ENCODE measurements around the gene DYRK2. TPM values are rescaled to one million over a fixed set of nuclear protein-coding genes. Genes with fewer than 3 reads are reported as not detected.
A peak's percentile ranks its signal among the peaks of the same experiment; 100 is the strongest.

The DYRK2 gene
- total RNA-seq, 1 donor from 2014 or later = 79.9 TPM

- no peak for DNase-seq
Observed at GRCh38 chr12:67646775-67647174, 1.8 kb upstream of the DYRK2 start.

GRCh38 chr12:67647181-67647798 is 1.3 kb upstream of the DYRK2 start:
- DNase-seq = peak; percentile 45

- DNase-seq = peak; percentile 97
Observed at GRCh38 chr12:67647799-67648520, 585 bp upstream of the DYRK2 start.

DNA sequence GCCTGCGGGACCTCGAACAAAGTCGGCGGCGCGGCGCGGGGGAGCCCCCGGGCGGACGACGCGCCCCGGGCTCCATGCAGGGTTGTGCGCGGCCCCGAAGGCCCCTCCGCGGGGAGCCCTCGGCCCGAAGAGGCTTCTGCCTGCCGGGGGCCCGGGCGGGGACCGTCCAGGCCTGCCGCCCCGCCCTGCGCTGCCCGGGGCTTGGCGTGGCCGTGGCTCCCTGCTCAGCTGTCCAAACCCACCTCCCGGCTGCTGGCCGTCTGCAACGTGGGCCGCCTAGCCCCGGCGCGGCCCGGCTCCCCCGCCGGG is 670 bp downstream of the DYRK2 start:
- DNase-seq = peak; percentile 51

- DNase-seq = peak; percentile 63
Observed at GRCh38 chr12:67649570-67650387, 1.2 kb downstream of the DYRK2 start.

DNA sequence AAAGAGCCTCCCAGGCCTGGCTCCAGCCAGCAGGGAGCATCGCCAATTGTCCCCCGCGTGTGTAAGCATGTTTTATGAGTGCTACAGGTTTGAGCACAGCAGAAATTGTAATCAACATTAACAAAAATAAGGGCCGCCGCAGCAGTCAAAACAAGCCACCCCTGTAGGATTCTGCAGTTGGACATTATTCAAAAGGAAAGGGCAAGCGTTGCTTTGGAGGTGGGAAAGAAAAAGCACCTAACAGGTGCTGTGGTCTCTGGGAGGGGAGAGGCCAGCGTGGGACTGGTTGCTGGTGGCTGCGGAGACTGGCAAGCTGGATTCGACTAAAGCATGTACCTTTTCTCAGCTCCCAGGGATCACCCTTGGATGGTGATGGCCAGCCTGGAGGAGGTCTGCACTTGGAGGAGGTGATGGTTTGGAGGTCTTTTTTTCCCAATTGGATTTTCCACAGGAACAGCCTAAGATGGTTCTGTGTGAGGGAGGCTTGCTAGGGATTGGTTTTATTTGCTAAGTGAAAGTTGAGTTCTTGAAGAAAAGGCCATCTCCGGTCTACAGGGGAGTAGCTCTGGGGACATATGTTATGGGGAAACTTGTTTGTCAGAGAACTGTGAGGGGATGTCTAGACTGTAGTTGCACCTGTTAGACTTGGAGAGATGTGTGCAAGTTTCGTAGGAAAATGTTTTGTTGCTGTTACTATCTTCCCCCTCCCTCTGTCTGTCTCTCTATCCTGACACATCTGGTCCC is 2.0 kb downstream of the DYRK2 start:
- peak; percentile 38 for DNase-seq

GRCh38 chr12:67651132-67651695 is 2.7 kb downstream of the DYRK2 start:
- peak; percentile 50 for DNase-seq

DNA sequence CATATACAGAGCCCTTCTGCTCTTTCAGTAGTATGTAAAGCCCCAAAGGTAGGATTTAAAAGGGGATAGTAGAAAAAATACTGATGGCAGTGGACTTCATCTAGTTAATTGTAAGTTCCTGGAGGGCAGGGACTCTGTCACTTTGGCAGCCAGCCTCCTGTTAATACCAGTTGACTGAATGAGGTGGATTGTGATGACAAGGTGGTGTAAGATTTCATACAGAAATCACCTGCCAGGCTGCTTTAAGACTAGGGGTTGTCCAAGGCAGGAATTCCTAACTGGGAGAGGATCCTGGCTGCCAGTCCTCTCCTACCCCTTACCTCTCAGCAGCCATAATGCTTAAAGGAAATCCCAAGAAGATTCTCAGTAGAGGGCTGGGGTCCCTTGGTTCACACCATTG is 7.3 kb downstream of the DYRK2 start:
- no peak for DNase-seq

DNA sequence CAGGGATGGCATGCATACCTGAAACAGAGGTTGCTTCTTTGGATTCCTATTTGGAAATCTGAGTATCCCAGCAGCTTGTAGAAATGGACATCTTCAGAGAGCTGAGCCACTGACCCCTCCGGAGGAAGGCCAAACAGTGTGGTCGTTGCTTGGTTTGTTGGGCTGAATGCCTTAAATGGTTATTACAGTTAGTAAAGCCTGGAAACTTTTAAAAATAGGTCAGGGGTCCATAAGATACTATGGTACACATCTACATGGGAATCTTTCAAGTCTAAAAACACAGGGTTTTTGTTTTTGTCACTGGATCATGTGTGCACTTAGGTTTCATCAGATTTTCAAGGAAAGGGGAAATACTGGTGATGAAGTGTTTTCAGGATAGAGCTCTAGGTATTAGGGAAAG is 7.7 kb downstream of the DYRK2 start:
- DNase-seq = no peak

GRCh38 chr12:67658486-67658885 is 9.9 kb downstream of the DYRK2 start:
- no peak for DNase-seq

DNA sequence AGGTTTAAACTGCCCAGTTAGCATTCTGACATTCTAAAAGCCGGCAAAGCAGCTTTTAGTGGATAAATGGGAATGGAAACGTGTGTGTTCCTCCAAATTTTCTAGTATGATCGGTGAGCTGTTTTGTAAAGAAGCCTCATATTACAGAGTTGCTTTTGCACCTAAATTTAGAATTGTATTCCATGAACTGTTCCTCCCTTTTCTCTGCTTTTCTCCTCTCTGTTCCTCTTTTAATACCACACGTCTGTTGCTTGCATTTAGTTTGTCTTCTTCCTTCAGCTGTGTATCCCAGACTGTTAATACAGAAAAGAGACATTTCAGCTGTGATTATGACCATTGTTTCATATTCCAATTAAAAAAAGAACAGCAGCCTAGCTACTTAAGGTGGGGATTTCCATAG is 10.7 kb downstream of the DYRK2 start:
- no peak for DNase-seq

DNA sequence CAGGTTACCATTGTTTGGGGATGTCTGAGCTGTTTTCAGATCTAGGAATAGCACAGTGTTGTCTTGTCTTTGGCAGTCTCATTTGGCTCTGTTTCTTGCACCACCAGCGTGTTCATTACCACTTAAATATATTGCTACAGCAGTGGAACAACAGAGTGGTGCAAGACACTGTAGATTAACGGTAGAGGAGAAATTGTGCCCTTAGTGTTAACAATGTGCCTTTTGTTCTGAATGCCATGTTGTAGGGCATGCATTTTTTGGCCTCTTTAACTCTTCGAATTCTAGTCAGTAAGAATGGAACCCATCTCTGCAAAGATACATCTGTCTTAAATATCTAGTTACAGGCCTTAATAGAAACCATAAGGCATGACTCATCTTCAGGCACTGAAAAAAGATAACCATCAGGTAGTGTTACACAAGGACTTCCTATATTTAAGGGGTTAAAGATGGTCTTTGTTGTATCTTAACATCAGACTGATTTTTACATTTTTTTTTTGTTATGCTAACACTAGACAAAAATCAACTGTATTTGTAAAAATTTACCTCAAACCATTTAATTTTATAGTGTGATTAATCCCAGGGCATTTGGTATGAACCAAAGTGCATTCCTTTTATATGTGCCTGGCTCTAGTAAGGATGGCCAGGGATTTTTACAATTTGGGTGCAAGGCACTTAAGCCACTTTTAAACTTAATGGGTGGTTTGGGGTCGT is 12.9 kb downstream of the DYRK2 start:
- DNase-seq = no peak

- DNase-seq = peak; percentile 35
Observed at GRCh38 chr12:67662910-67663538, 14.5 kb downstream of the DYRK2 start.

DNA sequence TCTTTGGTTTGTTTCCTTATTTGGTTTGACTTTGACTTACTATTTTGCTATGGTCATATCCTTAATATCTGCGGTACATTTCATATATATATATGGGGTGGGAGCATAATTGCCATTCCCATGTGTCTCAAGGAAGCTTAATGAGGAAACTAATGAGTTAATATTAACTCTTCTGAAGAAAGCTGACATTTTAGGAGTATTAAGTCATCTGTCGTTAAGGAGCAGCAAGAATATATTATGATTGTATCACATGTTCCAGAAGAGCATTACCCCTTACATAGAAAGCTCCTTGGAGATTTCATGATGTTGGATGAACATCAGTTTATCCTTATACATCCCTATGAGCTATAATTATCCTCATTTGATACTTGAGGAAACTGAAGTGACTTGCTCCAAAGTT is 15.6 kb downstream of the DYRK2 start:
- DNase-seq = no peak

DNA sequence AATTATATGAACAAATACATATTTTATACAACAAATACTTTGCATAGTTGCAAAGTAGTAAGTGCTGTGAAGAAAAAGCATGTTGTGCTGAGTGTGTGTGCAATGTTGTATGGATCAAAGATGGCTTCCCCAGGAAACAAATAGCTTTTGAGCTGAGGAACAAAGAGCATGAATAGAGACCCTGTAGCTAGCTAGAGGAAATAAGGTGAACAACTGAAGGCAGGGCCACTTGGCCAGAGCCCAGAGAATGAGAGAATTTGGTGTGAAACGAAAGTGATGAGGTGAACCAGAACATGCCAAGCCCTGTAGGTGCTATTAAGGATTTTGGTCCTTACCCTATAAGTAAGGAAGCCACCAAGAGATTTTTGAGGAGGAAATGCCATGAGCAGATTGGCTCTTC is 17.1 kb downstream of the DYRK2 start:
- no peak for DNase-seq

DNA sequence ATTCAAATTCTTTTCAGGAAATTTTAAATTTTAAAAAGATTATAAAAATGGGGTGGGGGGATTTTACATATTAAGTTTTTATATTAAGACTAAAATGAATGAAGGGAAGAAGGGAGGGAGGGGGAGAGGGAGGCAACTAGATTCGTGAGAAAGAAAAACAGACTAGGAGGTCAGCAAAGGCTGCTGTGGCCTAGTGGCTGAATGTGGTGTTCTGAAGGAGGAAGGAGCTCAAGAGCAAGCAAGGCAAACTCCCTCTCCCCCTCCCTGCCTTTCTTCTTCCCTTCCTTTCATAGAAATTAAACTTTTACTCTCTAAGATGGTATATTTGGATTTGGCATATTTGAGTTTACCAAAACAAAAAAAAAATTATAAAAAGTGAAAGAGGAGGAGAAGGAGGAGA is 18.1 kb downstream of the DYRK2 start:
- no peak for DNase-seq

DNA sequence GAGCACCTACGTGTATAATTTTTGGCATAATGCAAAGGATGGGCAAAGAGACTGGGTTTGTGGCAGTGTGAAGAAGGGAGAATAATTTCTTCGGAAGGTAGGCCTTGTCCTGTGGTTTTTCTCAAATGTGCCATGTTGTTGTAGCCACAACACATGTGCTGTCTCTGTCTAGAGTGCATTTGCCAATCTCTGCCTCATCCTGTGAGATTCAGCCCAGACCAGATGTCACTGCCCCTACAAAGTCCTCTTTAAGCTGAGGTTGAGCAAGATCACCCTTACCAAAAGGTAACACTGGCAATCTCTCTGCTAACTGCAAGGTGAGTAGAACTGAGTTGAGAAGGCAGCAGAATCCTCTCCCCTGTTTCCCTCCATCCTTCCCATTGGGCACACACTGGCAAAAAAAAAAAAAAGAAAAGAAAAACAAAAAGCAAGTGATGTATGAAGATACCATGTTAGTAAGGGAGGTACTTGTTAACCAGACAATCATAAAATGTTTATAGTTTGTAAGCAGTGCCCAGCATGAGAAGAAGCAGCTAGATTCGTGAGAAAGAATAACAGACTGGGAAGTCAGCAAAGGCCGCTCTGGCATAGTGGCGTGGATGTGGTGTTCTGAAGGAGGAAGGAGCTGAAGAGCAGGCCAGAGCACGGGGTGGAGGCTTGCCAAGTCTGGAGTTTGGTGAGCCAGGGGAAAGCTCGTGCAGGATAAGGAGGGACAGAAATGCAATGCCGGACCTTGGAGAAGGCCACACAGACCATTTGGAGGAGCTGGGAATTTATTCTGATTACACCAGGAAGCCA is 18.9 kb downstream of the DYRK2 start:
- no peak for DNase-seq

- DNase-seq = no peak
Observed at GRCh38 chr12:67669217-67669933, 20.8 kb downstream of the DYRK2 start.

- no peak for DNase-seq
Observed at GRCh38 chr12:67669934-67670631, 21.5 kb downstream of the DYRK2 start.

All from tongue (tissue), 2 donors.